ENCODE results near the gene ZNF14. TPM values are rescaled to one million over a fixed set of nuclear protein-coding genes. Genes with fewer than 3 reads are reported as not detected.

Gene ZNF14
- total and polyA plus RNA-seq, 9 of the 15 experiments (the other 6 are each of a cell fraction or from before 2014, with no cell fraction given): 1.9 to 7.0 (median 4.0) TPM

DNA sequence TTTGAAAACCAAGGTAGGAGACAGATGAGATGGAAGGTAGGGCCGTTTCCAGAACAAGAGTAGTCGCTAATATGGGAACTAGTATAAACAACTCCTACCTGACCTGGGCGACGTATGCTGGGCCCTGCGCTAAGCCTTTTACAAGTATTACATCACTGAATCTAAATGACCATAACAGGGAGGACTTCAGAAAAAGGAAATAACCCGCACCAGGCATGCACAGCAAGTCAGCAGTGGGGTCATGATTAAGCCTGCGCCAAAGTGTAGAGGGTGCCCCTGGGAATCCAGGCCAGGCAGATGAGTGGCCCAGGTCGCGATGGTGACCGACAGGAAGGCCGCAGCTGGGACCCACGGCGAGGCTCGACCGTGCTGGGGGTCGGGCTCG lies 70.0 kb downstream of the ZNF14 start:
- Histone ChIP-seq H4K20me1 (replicated peaks; ENCODE audit: control insufficient read depth, insufficient read depth, low read length) (peaks cover 9% of the 10 kb centered on the region; the same call in 1 of the 2 replicates), H3K4me1 (replicated peaks in 1 of 2; ENCODE audit: control insufficient read depth in 2 of 2, insufficient read depth in 2 of 2, low read length in 2 of 2) (peaks cover 10 to 36% of the 10 kb centered on the region in 2 experiments; a peak in 4 of 5 replicates), H3K27me3 (ENCODE audit: control insufficient read depth in 2 of 2, insufficient read depth in 2 of 2, low read length in 2 of 2) (no peaks in the 10 kb centered on the region), H3K9ac (ENCODE audit: insufficient read depth in 1 of 2, low read depth in 2 of 2, low read length in 2 of 2) (peak overlapping the region; percentile 95 to 96), H3K9me3 (replicated peaks; ENCODE audit: control insufficient read depth, insufficient read depth, low read depth, low read length) (no peaks in the 10 kb centered on the region; the same call in 1 of the 2 replicates), H3K36me3 (ENCODE audit: control insufficient read depth, insufficient read depth, low read length) (peaks cover 36% of the 10 kb centered on the region), H3K4me3 (peak overlapping the region; percentile 92), H2AFZ (ENCODE audit: low read depth, low read length) (peak overlapping the region; percentile 98), H3K4me2 (ENCODE audit: insufficient read depth, low read length) (peak overlapping the region; percentile 99), H3K9me1 (ENCODE audit: control insufficient read depth, insufficient read depth, low read length) (no peaks in the 10 kb centered on the region), H3K79me2 (ENCODE audit: control insufficient read depth, insufficient read depth, low read length) (peaks cover 36% of the 10 kb centered on the region), H3K27ac (ENCODE audit: extremely low read depth, low read depth, low read length) (peak overlapping the region; percentile 100)
- ChIA-PET CTCF (ENCODE audit: low intra/inter-chr PET ratio) (no interaction called here), POLR2A (interaction anchor here (0.6 to 5.0 kb wide), 3 partner anchors 12 to 100 kb away, joined by 3 to 40 read pairs (median 4); no protein-coding TSS in a partner anchor)
- FAIRE-seq (no peak), DNase-seq (ENCODE audit: extremely low read depth in 1 of 4, low spot score in 3 of 4) (no peak), ATAC-seq (peak; percentile 28)
- BruUV-seq (replicated peaks): no TSS peak
- 2% methylated on average over 11 of the region's 17 CpGs for WGBS (ENCODE audit: insufficient coverage, low coverage, missing lambda C conversion rate)
- intact Hi-C loops (cut with micrococcal nuclease): loop anchor here (10.0 kb wide), 1 partner anchor 72 kb away; the partner anchor contains the start of gene ZNF14
- in situ Hi-C loops (cut with MboI): no loop called here
- TF ChIP-seq, protein P1, sequence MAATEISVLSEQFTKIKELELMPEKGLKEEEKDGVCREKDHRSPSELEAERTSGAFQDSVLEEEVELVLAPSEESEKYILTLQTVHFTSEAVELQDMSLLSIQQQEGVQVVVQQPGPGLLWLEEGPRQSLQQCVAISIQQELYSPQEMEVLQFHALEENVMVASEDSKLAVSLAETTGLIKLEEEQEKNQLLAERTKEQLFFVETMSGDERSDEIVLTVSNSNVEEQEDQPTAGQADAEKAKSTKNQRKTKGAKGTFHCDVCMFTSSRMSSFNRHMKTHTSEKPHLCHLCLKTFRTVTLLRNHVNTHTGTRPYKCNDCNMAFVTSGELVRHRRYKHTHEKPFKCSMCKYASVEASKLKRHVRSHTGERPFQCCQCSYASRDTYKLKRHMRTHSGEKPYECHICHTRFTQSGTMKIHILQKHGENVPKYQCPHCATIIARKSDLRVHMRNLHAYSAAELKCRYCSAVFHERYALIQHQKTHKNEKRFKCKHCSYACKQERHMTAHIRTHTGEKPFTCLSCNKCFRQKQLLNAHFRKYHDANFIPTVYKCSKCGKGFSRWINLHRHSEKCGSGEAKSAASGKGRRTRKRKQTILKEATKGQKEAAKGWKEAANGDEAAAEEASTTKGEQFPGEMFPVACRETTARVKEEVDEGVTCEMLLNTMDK (IDR thresholded peaks at IDR 0.05; ENCODE audit: borderline replicate concordance, insufficient read depth, low read depth, low read length, poor library complexity, severe bottlenecking): no peak
- TF ChIP-seq RBM39 (optimal IDR thresholded peaks at IDR 0.05; ENCODE audit: low read depth, low read length) (no peak), NRF1 (conservative IDR thresholded peaks at IDR 0.05 in 1 of 2, IDR thresholded peaks at IDR 0.05 in 1 of 2) (no peak), KLF13 (tag; IDR thresholded peaks at IDR 0.05; ENCODE audit: borderline replicate concordance, low read depth) (no peak), NR4A1 (CRISPR knock-in tag; IDR thresholded peaks at IDR 0.05) (0 out of 2 replicates have a peak, but pooled peaks have one; percentile 43), NR4A1 (tag; IDR thresholded peaks at IDR 0.05) (no peak), CBX8 (IDR thresholded peaks at IDR 0.05; ENCODE audit: borderline replicate concordance, extremely low read depth, low read depth, low read length, poor library complexity, severe bottlenecking) (no peak), ARID2 (IDR thresholded peaks at IDR 0.05) (no peak), TSC22D4 (tag; IDR thresholded peaks at IDR 0.05) (no peak), PTRF (tag; IDR thresholded peaks at IDR 0.05) (no peak), RBM25 (IDR thresholded peaks at IDR 0.05; ENCODE audit: low read depth, low read length, severe bottlenecking) (no peak), TCF3 (CRISPR knock-in tag; IDR thresholded peaks at IDR 0.05) (no peak)
- TF ChIP-seq, protein P2, sequence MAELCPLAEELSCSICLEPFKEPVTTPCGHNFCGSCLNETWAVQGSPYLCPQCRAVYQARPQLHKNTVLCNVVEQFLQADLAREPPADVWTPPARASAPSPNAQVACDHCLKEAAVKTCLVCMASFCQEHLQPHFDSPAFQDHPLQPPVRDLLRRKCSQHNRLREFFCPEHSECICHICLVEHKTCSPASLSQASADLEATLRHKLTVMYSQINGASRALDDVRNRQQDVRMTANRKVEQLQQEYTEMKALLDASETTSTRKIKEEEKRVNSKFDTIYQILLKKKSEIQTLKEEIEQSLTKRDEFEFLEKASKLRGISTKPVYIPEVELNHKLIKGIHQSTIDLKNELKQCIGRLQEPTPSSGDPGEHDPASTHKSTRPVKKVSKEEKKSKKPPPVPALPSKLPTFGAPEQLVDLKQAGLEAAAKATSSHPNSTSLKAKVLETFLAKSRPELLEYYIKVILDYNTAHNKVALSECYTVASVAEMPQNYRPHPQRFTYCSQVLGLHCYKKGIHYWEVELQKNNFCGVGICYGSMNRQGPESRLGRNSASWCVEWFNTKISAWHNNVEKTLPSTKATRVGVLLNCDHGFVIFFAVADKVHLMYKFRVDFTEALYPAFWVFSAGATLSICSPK (IDR thresholded peaks at IDR 0.05; ENCODE audit: borderline replicate concordance): no peak
- TF ChIP-seq, protein P3, sequence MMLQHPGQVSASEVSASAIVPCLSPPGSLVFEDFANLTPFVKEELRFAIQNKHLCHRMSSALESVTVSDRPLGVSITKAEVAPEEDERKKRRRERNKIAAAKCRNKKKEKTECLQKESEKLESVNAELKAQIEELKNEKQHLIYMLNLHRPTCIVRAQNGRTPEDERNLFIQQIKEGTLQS (IDR thresholded peaks at IDR 0.05): peak; percentile 52
- TF ChIP-seq, protein P3 (CRISPR knock-in tag; conservative IDR thresholded peaks at IDR 0.05): no peak
- TF ChIP-seq, protein P4, sequence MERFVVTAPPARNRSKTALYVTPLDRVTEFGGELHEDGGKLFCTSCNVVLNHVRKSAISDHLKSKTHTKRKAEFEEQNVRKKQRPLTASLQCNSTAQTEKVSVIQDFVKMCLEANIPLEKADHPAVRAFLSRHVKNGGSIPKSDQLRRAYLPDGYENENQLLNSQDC (CRISPR knock-in tag; IDR thresholded peaks at IDR 0.05): no peak

Measured in K562 (cell line).